Loucy (cell line): ENCODE measurements around the gene GRID2.

Experiments
- CTCF ChIP-seq: fragments of 200-600 bp; sonication (generic); conservative IDR thresholded peaks from 2 replicates; pipeline ENCODE4 v1.5.1; 2014; ENCODE audit warnings: mild to moderate bottlenecking, antibody characterized with exemption, low read length
- EZH2phosphoT487 ChIP-seq: fragments of 200-600 bp; IDR thresholded peaks from 2 replicates; pipeline ENCODE4 v1.6.1; 2018; ENCODE audit warnings: antibody characterized with exemption, mild to moderate bottlenecking, moderate library complexity, borderline replicate concordance

GRCh38 chr4:93722446-93722845, 1418.7 kb downstream of the GRID2 start:
- TF ChIP-seq CTCF: no peak
- no peak for TF ChIP-seq EZH2phosphoT487
